GM13976 (cell line): ENCODE data around the gene GPC6.

Experiments
- DNase-seq: peaks from one replicate; pipeline ENCODE4 v3.0.0; 2012; ENCODE audit warnings: low spot score
- in situ Hi-C: fragments of 300-500 bp; cut with MboI; formaldehyde crosslinking; loops from one replicate; pipeline ENCODE4 v1.12.0; 2022; ENCODE audit warnings: low sequenced_read_pairs, mixed read lengths, inconsistent platforms; ENCODE audit not compliant: unreplicated experiment
- TF ChIP-seq, protein P1 (sequence below): IDR thresholded peaks from 2 replicates; pipeline ENCODE4 v1.5.1; 2012; ENCODE audit warnings: borderline replicate concordance, mild to moderate bottlenecking; ENCODE audit not compliant: insufficient read depth; ENCODE audit errors: extremely low read depth, missing control alignments, control extremely low read depth

Gene GPC6

DNA sequence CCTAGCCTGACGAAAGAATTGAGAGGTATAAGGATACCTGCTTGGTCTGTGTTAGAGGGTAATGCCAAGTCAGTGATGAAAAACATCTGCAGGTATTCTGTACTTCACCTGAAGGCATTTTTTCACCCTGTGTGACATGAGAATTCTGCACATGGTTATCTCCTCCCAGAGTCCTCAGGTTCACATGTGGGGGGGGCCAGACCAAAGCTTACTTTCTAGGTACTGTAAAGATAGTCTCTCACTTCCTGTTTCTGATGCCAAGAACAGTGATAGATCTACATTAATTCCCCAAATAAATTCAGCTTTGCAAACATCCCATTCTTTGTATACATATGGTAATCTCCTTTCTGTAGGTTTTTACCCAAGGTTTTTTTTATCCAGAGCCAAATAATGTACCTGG lies 53.4 kb downstream of the GPC6 start:
- DNase-seq: no peak
- TF ChIP-seq, protein P1, sequence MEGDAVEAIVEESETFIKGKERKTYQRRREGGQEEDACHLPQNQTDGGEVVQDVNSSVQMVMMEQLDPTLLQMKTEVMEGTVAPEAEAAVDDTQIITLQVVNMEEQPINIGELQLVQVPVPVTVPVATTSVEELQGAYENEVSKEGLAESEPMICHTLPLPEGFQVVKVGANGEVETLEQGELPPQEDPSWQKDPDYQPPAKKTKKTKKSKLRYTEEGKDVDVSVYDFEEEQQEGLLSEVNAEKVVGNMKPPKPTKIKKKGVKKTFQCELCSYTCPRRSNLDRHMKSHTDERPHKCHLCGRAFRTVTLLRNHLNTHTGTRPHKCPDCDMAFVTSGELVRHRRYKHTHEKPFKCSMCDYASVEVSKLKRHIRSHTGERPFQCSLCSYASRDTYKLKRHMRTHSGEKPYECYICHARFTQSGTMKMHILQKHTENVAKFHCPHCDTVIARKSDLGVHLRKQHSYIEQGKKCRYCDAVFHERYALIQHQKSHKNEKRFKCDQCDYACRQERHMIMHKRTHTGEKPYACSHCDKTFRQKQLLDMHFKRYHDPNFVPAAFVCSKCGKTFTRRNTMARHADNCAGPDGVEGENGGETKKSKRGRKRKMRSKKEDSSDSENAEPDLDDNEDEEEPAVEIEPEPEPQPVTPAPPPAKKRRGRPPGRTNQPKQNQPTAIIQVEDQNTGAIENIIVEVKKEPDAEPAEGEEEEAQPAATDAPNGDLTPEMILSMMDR: no peak
- in situ Hi-C loops: no loop called here

DNA sequence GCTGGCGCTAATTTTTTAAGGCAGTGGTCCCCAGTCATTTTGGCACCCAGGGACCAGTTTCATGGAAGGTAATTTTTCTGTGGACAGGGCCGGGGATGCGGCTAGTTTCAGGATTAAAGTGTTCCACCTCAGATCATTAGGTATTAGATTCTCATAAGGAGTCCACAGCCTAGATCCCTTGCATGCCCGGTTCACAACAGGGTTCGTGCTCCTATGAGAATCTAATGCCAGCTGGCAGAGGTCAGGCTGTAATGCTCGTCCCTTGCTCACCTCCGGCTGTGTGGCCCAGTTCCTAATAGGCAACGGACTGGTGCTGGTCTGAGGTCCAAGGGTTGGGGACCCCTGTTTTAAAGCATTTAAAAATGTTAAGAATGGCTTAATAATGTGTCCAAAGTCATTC lies 54.1 kb downstream of the GPC6 start:
- no peak for DNase-seq
- in situ Hi-C loops: no loop called here
- TF ChIP-seq, protein P1: no peak

- in situ Hi-C loops: no loop called here
- TF ChIP-seq, protein P1: no peak
- no peak for DNase-seq
Observed at GRCh38 chr13:93283255-93283654, 56.6 kb downstream of the GPC6 start.

- TF ChIP-seq, protein P1: no peak
- no peak for DNase-seq
- in situ Hi-C loops: no loop called here
Observed at GRCh38 chr13:93284064-93284463, 57.5 kb downstream of the GPC6 start.

- TF ChIP-seq, protein P1: no peak
- in situ Hi-C loops: no loop called here
Observed at GRCh38 chr13:93286047-93286446, 59.4 kb downstream of the GPC6 start.

GRCh38 chr13:93289053-93289452 lies 62.4 kb downstream of the GPC6 start:
- in situ Hi-C loops: no loop called here
- TF ChIP-seq, protein P1: no peak
- no peak for DNase-seq

More at GRCh38 chr13:93286047-93286446, 59.4 kb downstream of the GPC6 start:
- DNase-seq: no peak

DNA sequence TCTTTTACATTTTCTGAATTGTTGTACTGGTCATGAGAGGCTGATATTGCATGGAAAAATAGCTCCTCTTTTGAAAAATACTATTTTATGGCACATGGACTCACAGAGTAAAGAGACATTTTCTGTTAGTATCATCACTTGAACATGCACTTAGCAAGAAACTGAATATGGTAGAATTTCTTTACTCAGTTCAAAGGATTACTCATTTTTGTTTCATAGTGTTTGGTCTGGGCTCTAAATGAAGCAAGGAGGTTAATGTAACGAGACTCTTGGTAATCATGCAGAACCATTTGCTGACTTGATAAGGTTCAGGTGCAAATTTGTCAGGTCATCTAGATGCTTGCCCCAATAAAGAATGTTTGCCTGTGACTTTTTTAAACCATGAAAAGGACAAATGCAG lies 63.2 kb downstream of the GPC6 start:
- in situ Hi-C loops: no loop called here
- DNase-seq: no peak
- TF ChIP-seq, protein P1: no peak
